ENCODE data around the gene RDM1.

DNA sequence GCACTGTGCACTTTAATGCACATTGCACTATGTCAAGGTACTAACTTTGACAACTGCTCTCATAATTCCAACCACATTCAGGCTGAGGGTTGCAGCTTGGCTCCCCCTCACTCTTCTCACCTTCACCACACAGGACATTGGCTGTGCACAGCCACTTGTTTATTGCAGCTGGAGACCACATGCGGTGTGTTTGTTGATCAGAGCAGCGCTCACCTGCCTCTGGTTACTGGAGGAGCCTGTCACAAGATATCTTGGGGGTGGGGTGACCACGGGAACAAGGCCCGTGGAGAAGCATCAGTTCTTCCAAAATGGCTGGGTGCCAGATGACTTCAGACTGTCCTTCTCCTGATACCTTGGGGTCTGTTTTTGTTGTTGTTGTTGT lies 39.8 kb downstream of the RDM1 start:
- TF ChIP-seq POLR2A (IDR thresholded peaks at IDR 0.05; ENCODE audit: low read depth, low read length) = no peak
- TF ChIP-seq SMC3 (IDR thresholded peaks at IDR 0.05; ENCODE audit: low read depth, low read length) = no peak
- TF ChIP-seq, protein P1, sequence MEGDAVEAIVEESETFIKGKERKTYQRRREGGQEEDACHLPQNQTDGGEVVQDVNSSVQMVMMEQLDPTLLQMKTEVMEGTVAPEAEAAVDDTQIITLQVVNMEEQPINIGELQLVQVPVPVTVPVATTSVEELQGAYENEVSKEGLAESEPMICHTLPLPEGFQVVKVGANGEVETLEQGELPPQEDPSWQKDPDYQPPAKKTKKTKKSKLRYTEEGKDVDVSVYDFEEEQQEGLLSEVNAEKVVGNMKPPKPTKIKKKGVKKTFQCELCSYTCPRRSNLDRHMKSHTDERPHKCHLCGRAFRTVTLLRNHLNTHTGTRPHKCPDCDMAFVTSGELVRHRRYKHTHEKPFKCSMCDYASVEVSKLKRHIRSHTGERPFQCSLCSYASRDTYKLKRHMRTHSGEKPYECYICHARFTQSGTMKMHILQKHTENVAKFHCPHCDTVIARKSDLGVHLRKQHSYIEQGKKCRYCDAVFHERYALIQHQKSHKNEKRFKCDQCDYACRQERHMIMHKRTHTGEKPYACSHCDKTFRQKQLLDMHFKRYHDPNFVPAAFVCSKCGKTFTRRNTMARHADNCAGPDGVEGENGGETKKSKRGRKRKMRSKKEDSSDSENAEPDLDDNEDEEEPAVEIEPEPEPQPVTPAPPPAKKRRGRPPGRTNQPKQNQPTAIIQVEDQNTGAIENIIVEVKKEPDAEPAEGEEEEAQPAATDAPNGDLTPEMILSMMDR (conservative IDR thresholded peaks at IDR 0.05; ENCODE audit: low read depth, low read length) = no peak
- TF ChIP-seq FOS (IDR thresholded peaks at IDR 0.05; ENCODE audit: low read depth, low read length) = no peak
- TF ChIP-seq, protein P2, sequence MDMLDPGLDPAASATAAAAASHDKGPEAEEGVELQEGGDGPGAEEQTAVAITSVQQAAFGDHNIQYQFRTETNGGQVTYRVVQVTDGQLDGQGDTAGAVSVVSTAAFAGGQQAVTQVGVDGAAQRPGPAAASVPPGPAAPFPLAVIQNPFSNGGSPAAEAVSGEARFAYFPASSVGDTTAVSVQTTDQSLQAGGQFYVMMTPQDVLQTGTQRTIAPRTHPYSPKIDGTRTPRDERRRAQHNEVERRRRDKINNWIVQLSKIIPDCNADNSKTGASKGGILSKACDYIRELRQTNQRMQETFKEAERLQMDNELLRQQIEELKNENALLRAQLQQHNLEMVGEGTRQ (IDR thresholded peaks at IDR 0.05; ENCODE audit: low read depth, low read length) = no peak
- TF ChIP-seq CEBPB (IDR thresholded peaks at IDR 0.05; ENCODE audit: low read depth, low read length) = no peak
